Medulla oblongata (tissue), 1 donor: ENCODE data around the gene PRPF8.
"Not testable (repeated sequence)": the region's sequence is repeated elsewhere in the genome, so short reads cannot be mapped to it uniquely, and the experiment has no call there.

Source experiments
- DNase-seq: peaks from one replicate; pipeline ENCODE4 v3.0.0-alpha.2; 2015; ENCODE audit errors: extremely low spot score

PRPF8 gene

GRCh38 chr17:1716076-1716911 is 31.6 kb upstream of the PRPF8 start:
- peak; percentile 100 for DNase-seq

- no peak for DNase-seq
Measured at GRCh38 chr17:1715803-1716075, 31.1 kb upstream of the PRPF8 start.

- DNase-seq = peak; percentile 59
Measured at GRCh38 chr17:1714980-1715802, 30.5 kb upstream of the PRPF8 start.

GRCh38 chr17:1714427-1714979 is 29.8 kb upstream of the PRPF8 start:
- peak; percentile 87 for DNase-seq

- DNase-seq = no peak
Measured at GRCh38 chr17:1713878-1714426, 29.3 kb upstream of the PRPF8 start.

GRCh38 chr17:1713160-1713877 is 28.7 kb upstream of the PRPF8 start:
- DNase-seq = no peak

GRCh38 chr17:1712271-1712670 is 27.6 kb upstream of the PRPF8 start:
- DNase-seq = no peak

- DNase-seq = no peak
Measured at GRCh38 chr17:1711804-1712203, 27.1 kb upstream of the PRPF8 start.

- DNase-seq = no peak
Measured at GRCh38 chr17:1710807-1711553, 26.3 kb upstream of the PRPF8 start.

- DNase-seq = no peak
Measured at GRCh38 chr17:1709971-1710806, 25.5 kb upstream of the PRPF8 start, which contains the start of gene TLCD2. Gene TLCD2, minus strand, starts transcription at chr17:1710377. Its CDS starts 135 bp downstream, at chr17:1710242.

- no peak for DNase-seq
Measured at GRCh38 chr17:1709403-1709951, 24.8 kb upstream of the PRPF8 start.

GRCh38 chr17:1708791-1709346 is 24.2 kb upstream of the PRPF8 start:
- DNase-seq = not testable (repeated sequence)

- DNase-seq = no peak
Measured at GRCh38 chr17:1707107-1707506, 22.4 kb upstream of the PRPF8 start.

GRCh38 chr17:1705004-1705403 is 20.3 kb upstream of the PRPF8 start:
- no peak for DNase-seq

- no peak for DNase-seq
Measured at GRCh38 chr17:1703063-1703462, 18.4 kb upstream of the PRPF8 start.

GRCh38 chr17:1699891-1700290 is 15.2 kb upstream of the PRPF8 start:
- not testable (repeated sequence) for DNase-seq

- no peak for DNase-seq
Measured at GRCh38 chr17:1697681-1698080, 13.0 kb upstream of the PRPF8 start.

- no peak for DNase-seq
Measured at GRCh38 chr17:1695365-1695764, 10.7 kb upstream of the PRPF8 start.

GRCh38 chr17:1693339-1693738 is 8.7 kb upstream of the PRPF8 start:
- DNase-seq = no peak
